HG03045 (cell line): Measurements from ENCODE around the gene GLRX.

ENCODE experiments used
- ATAC-seq: cut with Tn5 transposase; IDR thresholded peaks from one replicate; pipeline ENCODE4 v1.9.1; 2021; ENCODE audit warnings: mild to moderate bottlenecking, moderate library complexity; ENCODE audit not compliant: unreplicated experiment

The GLRX gene

DNA sequence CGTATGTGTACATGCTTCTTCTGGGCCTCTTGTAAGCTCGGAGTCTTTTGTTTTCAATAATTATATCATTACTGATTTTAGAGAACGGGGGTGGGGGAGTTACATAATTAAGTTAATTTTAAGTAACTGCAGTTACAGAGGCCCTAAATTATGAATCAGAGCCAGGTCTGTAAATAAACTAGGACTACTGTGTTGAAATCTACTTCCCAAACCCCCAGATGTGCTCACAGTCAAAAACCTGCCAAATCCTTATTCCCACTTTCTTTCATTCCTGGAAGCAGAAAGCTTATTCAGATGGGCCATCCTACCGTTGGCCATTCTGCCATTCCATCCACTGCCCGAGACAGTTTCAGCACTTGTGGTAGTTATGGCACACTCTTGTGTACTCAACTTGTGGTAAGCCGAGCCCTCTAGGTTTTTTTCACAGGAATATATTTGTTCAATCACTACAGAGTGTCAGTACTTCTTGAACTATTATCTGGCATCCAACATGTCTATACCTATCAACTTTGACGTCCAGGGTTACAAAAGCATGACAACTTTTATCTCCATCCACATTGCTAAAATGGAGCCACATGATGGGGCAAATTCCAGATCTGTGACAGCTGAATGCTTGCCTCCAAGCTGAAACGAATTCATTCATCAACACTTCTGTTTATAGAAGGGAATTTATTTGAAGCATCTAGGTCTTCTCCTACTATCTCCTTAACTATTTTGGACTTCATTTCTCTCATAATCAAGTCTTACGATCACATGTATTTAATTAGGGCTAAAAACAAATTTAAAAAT, 37.8 kb downstream of the GLRX start:
- ATAC-seq: no peak

DNA sequence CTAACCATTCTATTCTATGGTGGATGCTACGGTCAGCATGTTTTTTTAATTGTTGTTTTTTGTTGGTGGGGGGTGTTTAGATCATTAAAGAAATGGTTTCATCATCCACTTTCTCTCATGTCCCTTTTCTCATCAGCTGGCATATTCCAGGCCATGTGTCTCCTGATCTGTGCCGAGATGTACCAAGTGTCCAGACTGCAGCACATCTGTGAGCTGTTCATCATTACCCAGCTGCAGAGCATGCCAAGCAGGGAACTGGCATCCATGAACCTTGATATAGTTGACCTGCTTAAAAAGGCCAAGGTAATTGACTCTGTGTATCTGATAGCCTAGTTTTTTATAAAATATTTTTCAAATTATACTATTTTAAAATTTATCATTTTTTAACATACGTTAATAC, 38.9 kb downstream of the GLRX start:
- no peak for ATAC-seq

DNA sequence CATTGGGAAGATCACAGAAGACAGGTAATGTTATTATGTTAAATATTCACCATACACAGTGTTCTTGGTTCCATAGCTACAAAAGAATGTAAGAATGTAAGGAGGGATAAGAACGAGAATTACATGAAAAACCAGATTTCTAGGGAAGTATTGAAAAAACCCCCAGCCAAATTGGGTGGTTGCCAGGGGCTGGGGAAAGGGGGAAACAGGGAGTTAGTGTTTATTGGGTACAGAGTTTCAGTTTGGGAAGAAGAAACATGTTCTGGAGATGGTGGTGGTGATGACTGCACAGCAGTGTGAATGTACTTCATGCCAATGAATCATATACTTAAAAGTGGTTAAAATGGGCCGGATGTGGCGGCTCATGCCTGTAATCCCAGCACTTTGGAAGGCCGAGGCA, 40.3 kb downstream of the GLRX start:
- no peak for ATAC-seq

GRCh38 chr5:95781101-95781583, 41.4 kb downstream of the GLRX start:
- ATAC-seq: peak; percentile 97

DNA sequence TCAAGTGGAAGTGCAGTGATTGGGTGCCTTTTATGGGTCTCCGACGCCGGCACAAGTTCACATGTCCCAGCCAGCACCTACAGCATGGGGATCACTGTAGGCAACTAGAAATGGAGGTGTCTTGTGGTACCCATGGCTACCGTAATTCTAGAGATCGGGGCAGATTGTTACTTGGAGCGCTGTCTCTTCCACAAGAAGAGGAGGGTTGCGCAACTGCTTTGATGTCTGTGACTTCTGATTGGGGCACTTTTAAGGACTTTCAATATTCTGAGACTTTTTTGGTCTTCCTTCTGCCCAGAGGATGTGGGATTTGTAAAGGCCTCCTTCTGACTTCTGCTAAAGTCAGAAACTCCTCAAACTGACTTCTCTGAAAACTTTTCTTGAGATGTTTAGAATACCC, 41.9 kb downstream of the GLRX start:
- no peak for ATAC-seq

- ATAC-seq: no peak
These were observed 42.9 kb downstream of the GLRX start for GRCh38 chr5:95779611-95780010.

GRCh38 chr5:95778713-95779436, 43.7 kb downstream of the GLRX start:
- no peak for ATAC-seq

- no peak for ATAC-seq
These were observed 45.1 kb downstream of the GLRX start for GRCh38 chr5:95777441-95777840.

GRCh38 chr5:95773335-95774059, 49.0 kb downstream of the GLRX start:
- ATAC-seq: no peak

DNA sequence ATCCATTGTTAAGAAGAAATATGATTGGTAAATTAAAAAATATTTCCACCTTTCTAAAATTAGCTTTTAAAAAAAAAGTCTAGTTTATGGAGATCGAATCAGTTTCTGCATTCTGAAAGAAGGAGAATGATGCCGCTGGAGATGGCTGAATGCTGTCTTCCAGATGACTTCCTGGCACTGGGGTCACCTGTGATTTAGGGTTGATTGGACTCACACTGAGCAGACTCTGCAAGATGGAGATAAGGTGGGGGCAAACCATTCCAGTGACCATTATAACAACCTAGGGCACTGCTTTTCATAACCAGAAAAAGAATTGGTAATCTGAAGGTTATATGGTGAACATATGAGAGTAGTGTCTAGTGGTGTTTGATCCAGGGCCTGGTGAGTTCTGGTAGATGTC, 50.6 kb downstream of the GLRX start:
- ATAC-seq: no peak

GRCh38 chr5:95770830-95771708, 51.5 kb downstream of the GLRX start:
- ATAC-seq: no peak

GRCh38 chr5:95768731-95769130, 53.8 kb downstream of the GLRX start:
- no peak for ATAC-seq

GRCh38 chr5:95763941-95764340, 58.6 kb downstream of the GLRX start:
- ATAC-seq: no peak
